B cell (primary cell): ENCODE results near the gene ANAPC4. TPM values are rescaled to one million over a fixed set of nuclear protein-coding genes. Genes with fewer than 3 reads are reported as not detected.

Source experiments
- ATAC-seq: fragments of 200-7000 bp; cut with Tn5 transposase; one replicate; pipeline ENCODE4 v1.10.0; 2021; ENCODE audit warnings: low read depth, mild to moderate bottlenecking, moderate number of reproducible peaks, moderate library complexity
- CTCF ChIA-PET: fragments of 350-600 bp; sonication (Branson Sonifier 250); formaldehyde crosslinking; loops from one replicate; lab custom pipeline; 2021; ENCODE audit warnings: antibody characterized with exemption, inconsistent platforms; lab: Charles Lee
- POLR2A ChIA-PET: fragments of 350-600 bp; sonication (Branson Sonifier 250); formaldehyde crosslinking; loops from one replicate; lab custom pipeline; 2021; ENCODE audit warnings: antibody characterized with exemption; lab: Charles Lee
- DNase-seq: peaks from one replicate; pipeline ENCODE4 v3.0.0; 2013
- H2AFZ ChIP-seq: 2 replicates; pipeline ENCODE4 v1.6.1; 2012; ENCODE audit warnings: mild to moderate bottlenecking, low read depth, low read length; ENCODE audit not compliant: insufficient read depth, poor library complexity, severe bottlenecking
- H3K27ac ChIP-seq, 2 donors: 1 replicate in 1 of 2; 2 replicates in 1 of 2; pipeline ENCODE4 v1.5.1; 2012 to 2013; ENCODE audit warnings: low read length in 2 of 2, mild to moderate bottlenecking in 2 of 2, moderate library complexity in 1 of 2
- H3K27me3 ChIP-seq, 4 experiments: fragments of 200-600 bp in 1 of 4; sonication (generic) in 1 of 4; replicated peaks in 1 of 4; 1 replicate in 2 of 4; 2 replicates in 2 of 4; pipeline versions ENCODE4 v1.6.1 to v1.7.0; 2013 to 2016; ENCODE audit warnings: low read length in 3 of 4, mild to moderate bottlenecking in 2 of 4, mixed read lengths in 1 of 4, moderate library complexity in 1 of 4; ENCODE audit not compliant: insufficient read depth in 4 of 4, control insufficient read depth in 3 of 4; ENCODE audit errors: control extremely low read depth in 1 of 4
- H3K36me3 ChIP-seq, 2 experiments: replicated peaks in 1 of 2; 1 replicate in 1 of 2; 2 replicates in 1 of 2; pipeline versions ENCODE4 v1.6.1 to v1.7.1; 2013; ENCODE audit warnings: low read length in 1 of 2; ENCODE audit not compliant: insufficient read depth in 2 of 2, control insufficient read depth in 1 of 2; ENCODE audit errors: control extremely low read depth in 1 of 2, extremely low read depth in 1 of 2
- H3K4me1 ChIP-seq, 2 donors: fragments of 200-600 bp in 1 of 2; sonication (generic) in 1 of 2; 1 replicate in 1 of 2; 2 replicates in 1 of 2; pipeline versions ENCODE4 v1.5.1 to v1.6.1; 2013 to 2017; ENCODE audit warnings: low read length in 2 of 2; ENCODE audit not compliant: control insufficient read depth in 2 of 2, insufficient read depth in 2 of 2
- H3K4me2 ChIP-seq: replicated peaks from 2 replicates; pipeline ENCODE3; 2012; ENCODE audit warnings: mild to moderate bottlenecking, low read depth, low read length; ENCODE audit not compliant: poor library complexity, severe bottlenecking
- H3K4me3 ChIP-seq, 5 experiments: fragments of 200-600 bp in 1 of 5; sonication (generic) in 1 of 5; 1 replicate in 3 of 5; 2 replicates in 2 of 5; pipeline versions ENCODE4 v1.5.1 to v1.7.0; 2011 to 2016; ENCODE audit warnings: low read length in 4 of 5, mild to moderate bottlenecking in 4 of 5, low read depth in 2 of 5, control low read depth in 1 of 5, moderate library complexity in 1 of 5; ENCODE audit not compliant: insufficient read depth in 1 of 5; ENCODE audit errors: control extremely low read depth in 1 of 5, extremely low read depth in 1 of 5
- H3K79me2 ChIP-seq: fragments of 200-600 bp; sonication (generic); one replicate; pipeline ENCODE4 v1.6.0; 2016; ENCODE audit warnings: low read length; ENCODE audit not compliant: control insufficient read depth, insufficient read depth
- H3K9ac ChIP-seq: fragments of 200-600 bp; sonication (generic); 2 replicates; pipeline ENCODE4 v1.6.1; 2017; ENCODE audit warnings: mild to moderate bottlenecking, low read length, moderate library complexity
- H3K9me3 ChIP-seq, 3 donors: one replicate each; pipeline versions ENCODE4 v1.6.1 to v1.7.1; 2013; ENCODE audit warnings: low read length in 2 of 3; ENCODE audit not compliant: control insufficient read depth in 2 of 3, insufficient read depth in 1 of 3; ENCODE audit errors: control extremely low read depth in 1 of 3
- H4K20me1 ChIP-seq: 2 replicates; pipeline ENCODE4 v1.6.0; 2012; ENCODE audit warnings: mild to moderate bottlenecking, low read length; ENCODE audit not compliant: insufficient read depth, control insufficient read depth, poor library complexity, severe bottlenecking
- H3K27ac Mint-ChIP-seq: one replicate; pipeline ENCODE4 v1.8.0; 2021; ENCODE audit warnings: mixed read lengths
- H3K27me3 Mint-ChIP-seq: one replicate; pipeline ENCODE4 v1.8.0; 2021; ENCODE audit warnings: mixed read lengths
- H3K4me1 Mint-ChIP-seq: one replicate; pipeline ENCODE4 v1.8.0; 2021; ENCODE audit warnings: mixed read lengths
- H3K4me3 Mint-ChIP-seq: one replicate; pipeline ENCODE4 v1.8.0; 2021; ENCODE audit warnings: mixed read lengths
- H3K9me3 Mint-ChIP-seq: one replicate; pipeline ENCODE4 v1.8.0; 2022; ENCODE audit warnings: mixed read lengths; ENCODE audit not compliant: insufficient read depth
- CTCF ChIP-seq: fragments of 200-600 bp; IDR thresholded peaks from one replicate; pipeline ENCODE4 v1.8.0; 2022; ENCODE audit warnings: antibody characterized with exemption, mild to moderate bottlenecking
- EZH2 ChIP-seq: IDR thresholded peaks from 2 replicates; pipeline ENCODE4 v1.6.1; 2012; ENCODE audit warnings: borderline replicate concordance, low read depth, mild to moderate bottlenecking, moderate library complexity, low read length; ENCODE audit not compliant: insufficient read depth, poor library complexity, severe bottlenecking
- WGBS: methylation state at CpG from one replicate; pipeline ENCODE4 v1.1.5; 2013; ENCODE audit warnings: missing lambda C conversion rate; ENCODE audit not compliant: insufficient coverage; 5-methylcytosine and 5-hydroxymethylcytosine counted together
- intact Hi-C: fragments of 100-400 bp; cut with micrococcal nuclease; formaldehyde crosslinking; loops from one replicate; pipeline ENCODE4 v1.10.0; 2022
- polyA plus RNA-seq: library from polyadenylated mRNA; depleted of rRNA; stranded (reverse); fragments of >200 nt; gene quantifications from 2 replicates; pipeline ENCODE4 v1.2.3, GENCODE V29; 2012
- total RNA-seq, 2 donors: library from RNA; stranded (reverse); fragments of 120-200 nt in 1 of 2; gene quantifications; 1 replicate in 1 of 2; 2 replicates in 1 of 2; pipeline versions ENCODE4 v1.2.3 to v1.2.4, GENCODE V29; 2013 to 2022

Gene ANAPC4
- total and polyA plus RNA-seq, 2 donors (not counting 1 experiment from before 2014, with no cell fraction given) = 18.4 to 52.6 TPM

GRCh38 chr4:25430630-25431029, 53.6 kb downstream of the ANAPC4 start:
- Histone ChIP-seq H3K36me3 (no peaks in the 10 kb centered on the region), H3K9ac (no peak overlapping the region), H3K9me3 (peaks cover 0 to 5% (median 0%) of the 10 kb centered on the region in 3 donors), H3K4me2 (no peak overlapping the region), H2AFZ (no peak overlapping the region), H3K27ac (no peak overlapping the region), H3K4me1 (no peaks in the 10 kb centered on the region), H3K4me3 (no peak overlapping the region), H3K79me2 (no peaks in the 10 kb centered on the region), H4K20me1 (no peaks in the 10 kb centered on the region), H3K27me3 (no peaks in the 10 kb centered on the region)
- DNase-seq (no peak), ATAC-seq (no peak)
- intact Hi-C loops = no loop called here
- Mint-ChIP-seq H3K4me1 (no peaks in the 10 kb centered on the region), H3K27ac (no peak overlapping the region), H3K9me3 (no peaks in the 10 kb centered on the region), H3K4me3 (no peak overlapping the region), H3K27me3 (no peaks in the 10 kb centered on the region)
- POLR2A ChIA-PET = no interaction called here
- TF ChIP-seq EZH2 (no peak), CTCF (no peak)
- 93% methylated on average over 5 of the region's 5 CpGs for WGBS
- CTCF ChIA-PET = no interaction called here

- no peaks in the 10 kb centered on the region for H4K20me1 ChIP-seq
- ATAC-seq = no peak
- Mint-ChIP-seq H3K27me3 (no peaks in the 10 kb centered on the region), H3K4me1 (no peaks in the 10 kb centered on the region), H3K9me3 (no peaks in the 10 kb centered on the region), H3K4me3 (no peak overlapping the region), H3K27ac (no peak overlapping the region)
- ChIA-PET CTCF (interaction anchor here (0.5 to 1.3 kb wide), 2 partner anchors 21 to 106 kb away, joined by 3 to 4 read pairs; no protein-coding TSS in a partner anchor), POLR2A (no interaction called here)
- H2AFZ ChIP-seq = no peak overlapping the region
- WGBS = 91% methylated on average over 11 of the region's 14 CpGs
- peaks cover 0 to 2% (median under 1%) of the 10 kb centered on the region in 4 experiments for H3K27me3 ChIP-seq
- H3K9me3 ChIP-seq = peaks cover 0 to 3% (median 0%) of the 10 kb centered on the region in 3 donors
- TF ChIP-seq EZH2 (no peak), CTCF (no peak)
- no peak overlapping the region for H3K4me2 ChIP-seq
- H3K27ac ChIP-seq = no peak overlapping the region
- H3K4me3 ChIP-seq = no peak overlapping the region
- H3K36me3 ChIP-seq = no peaks in the 10 kb centered on the region
- intact Hi-C loops = no loop called here
- H3K9ac ChIP-seq = no peak overlapping the region
- H3K4me1 ChIP-seq = no peaks in the 10 kb centered on the region
- DNase-seq = no peak
- no peaks in the 10 kb centered on the region for H3K79me2 ChIP-seq
Observed at GRCh38 chr4:25433966-25434827, 57.1 kb downstream of the ANAPC4 start.
